ENCODE data around the gene IGSF3.
"Not testable (repeated sequence)": the region's sequence is repeated elsewhere in the genome, so short reads cannot be mapped to it uniquely, and the experiment has no call there.

The IGSF3 gene

DNA sequence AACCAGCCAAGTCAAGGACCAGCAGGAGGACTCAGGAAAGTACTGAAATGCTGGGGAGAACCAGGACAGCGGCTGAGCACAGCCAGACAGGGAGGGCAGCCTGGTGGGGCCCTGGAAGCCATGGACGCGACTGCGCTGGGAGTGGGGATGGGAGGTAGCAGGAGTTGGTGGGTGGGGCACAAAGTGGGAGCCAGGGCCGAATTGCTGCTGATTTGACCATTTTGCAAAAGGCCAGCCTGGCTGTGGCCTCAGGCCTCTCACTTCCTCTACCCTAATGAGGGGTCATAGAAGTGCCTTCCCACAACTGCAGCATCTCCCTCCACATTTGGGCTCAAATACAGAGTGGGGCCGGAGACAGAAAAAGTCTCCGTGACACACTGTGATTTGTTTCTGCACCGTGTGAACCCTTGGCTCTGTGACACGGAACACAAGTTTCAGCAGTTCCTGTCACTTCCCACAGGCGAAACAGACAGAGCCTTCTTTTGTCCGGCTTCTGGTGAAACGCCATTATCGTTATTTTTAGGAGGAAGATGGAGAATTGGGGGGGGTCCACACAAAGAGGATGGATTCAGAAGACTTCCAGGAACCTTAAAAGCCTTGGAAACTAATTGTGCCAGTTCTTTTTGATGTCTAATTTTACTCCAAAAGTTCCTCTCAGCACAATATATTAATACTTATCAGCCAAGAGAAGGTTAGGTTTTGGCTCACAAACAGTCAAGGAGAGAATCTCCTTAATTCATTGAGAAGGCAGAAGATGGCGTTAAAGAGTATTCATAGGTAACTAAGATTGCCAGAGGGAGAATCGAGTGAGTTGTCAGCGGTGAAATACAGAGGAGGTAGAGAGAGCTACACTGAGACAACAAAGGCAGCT is 21.5 kb downstream of the IGSF3 start:
- H3K9me3 ChIP-seq (replicated peaks; ENCODE audit: insufficient read depth, low read length); H2AFZ ChIP-seq (ENCODE audit: low read length); H3K4me1 ChIP-seq (ENCODE audit: low read length); H3K79me2 ChIP-seq (ENCODE audit: low read length); H4K20me1 ChIP-seq (ENCODE audit: insufficient read depth, low read length); H3K27ac ChIP-seq (ENCODE audit: low read length); H3K9me2 ChIP-seq (replicated peaks; ENCODE audit: insufficient read depth, low read length); H3F3A ChIP-seq (ENCODE audit: insufficient read depth, low read length); H3K4me3 ChIP-seq (ENCODE audit: low read length); H3K36me3 ChIP-seq (replicated peaks; ENCODE audit: insufficient read depth, low read length); H3K9ac ChIP-seq (ENCODE audit: low read length); DNase-seq; H3K27me3 ChIP-seq (replicated peaks; ENCODE audit: insufficient read depth, low read length); H3K4me2 ChIP-seq (ENCODE audit: low read depth, low read length): not testable (repeated sequence)

DNA sequence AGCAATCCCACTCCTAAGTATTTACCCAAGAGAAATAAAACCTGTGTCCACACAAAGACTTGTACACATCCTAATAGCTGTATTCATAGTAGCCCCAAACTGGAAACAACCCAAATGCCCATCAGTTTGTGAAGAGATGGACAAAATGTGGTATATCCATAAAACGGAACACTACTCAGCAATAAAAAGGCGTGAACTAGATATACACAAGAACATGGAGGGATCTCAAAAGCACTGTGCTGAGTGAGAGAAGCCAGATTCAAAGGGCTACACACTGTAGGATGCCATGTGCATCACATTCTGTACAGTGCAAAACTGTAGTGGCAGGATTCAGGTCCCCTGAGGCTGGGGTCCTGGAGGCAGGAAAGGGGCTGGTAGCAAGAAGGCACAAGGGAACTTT is 22.5 kb downstream of the IGSF3 start:
- H3K36me3 ChIP-seq (replicated peaks; ENCODE audit: insufficient read depth, low read length); H3K27ac ChIP-seq (ENCODE audit: low read length); H3K9me2 ChIP-seq (replicated peaks; ENCODE audit: insufficient read depth, low read length); H2AFZ ChIP-seq (ENCODE audit: low read length); DNase-seq; H3K79me2 ChIP-seq (ENCODE audit: low read length); H3K4me3 ChIP-seq (ENCODE audit: low read length); H3K9ac ChIP-seq (ENCODE audit: low read length); H3K9me3 ChIP-seq (replicated peaks; ENCODE audit: insufficient read depth, low read length); H3K4me1 ChIP-seq (ENCODE audit: low read length); H3F3A ChIP-seq (ENCODE audit: insufficient read depth, low read length); H3K4me2 ChIP-seq (ENCODE audit: low read depth, low read length); H3K27me3 ChIP-seq (replicated peaks; ENCODE audit: insufficient read depth, low read length); H4K20me1 ChIP-seq (ENCODE audit: insufficient read depth, low read length): not testable (repeated sequence)

DNA sequence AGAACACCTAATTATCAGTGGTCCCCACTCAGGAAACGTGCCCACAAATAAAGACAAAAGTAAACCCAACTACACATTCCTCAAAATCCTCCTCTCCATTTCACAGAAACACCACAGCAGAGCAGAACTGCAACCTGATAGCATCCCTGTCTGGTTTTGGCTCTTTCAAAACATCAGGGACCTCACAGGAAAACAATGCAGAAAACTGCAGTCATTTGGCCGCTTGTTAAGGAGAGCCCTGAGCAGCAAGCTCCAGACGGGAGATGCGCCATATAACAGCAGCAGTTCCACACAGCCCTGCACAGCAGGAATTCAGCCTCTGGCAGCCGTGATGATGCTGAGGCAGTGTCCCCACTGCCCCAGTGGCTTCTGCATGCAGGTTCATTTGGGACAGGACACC is 23.4 kb downstream of the IGSF3 start:
- H3K36me3 ChIP-seq (replicated peaks; ENCODE audit: insufficient read depth, low read length); H3F3A ChIP-seq (ENCODE audit: insufficient read depth, low read length); H3K4me2 ChIP-seq (ENCODE audit: low read depth, low read length); H3K4me1 ChIP-seq (ENCODE audit: low read length); H3K9me3 ChIP-seq (replicated peaks; ENCODE audit: insufficient read depth, low read length); H3K4me3 ChIP-seq (ENCODE audit: low read length); H4K20me1 ChIP-seq (ENCODE audit: insufficient read depth, low read length); H3K9ac ChIP-seq (ENCODE audit: low read length); H2AFZ ChIP-seq (ENCODE audit: low read length); H3K27me3 ChIP-seq (replicated peaks; ENCODE audit: insufficient read depth, low read length); DNase-seq; H3K9me2 ChIP-seq (replicated peaks; ENCODE audit: insufficient read depth, low read length); H3K79me2 ChIP-seq (ENCODE audit: low read length); H3K27ac ChIP-seq (ENCODE audit: low read length): not testable (repeated sequence)

DNA sequence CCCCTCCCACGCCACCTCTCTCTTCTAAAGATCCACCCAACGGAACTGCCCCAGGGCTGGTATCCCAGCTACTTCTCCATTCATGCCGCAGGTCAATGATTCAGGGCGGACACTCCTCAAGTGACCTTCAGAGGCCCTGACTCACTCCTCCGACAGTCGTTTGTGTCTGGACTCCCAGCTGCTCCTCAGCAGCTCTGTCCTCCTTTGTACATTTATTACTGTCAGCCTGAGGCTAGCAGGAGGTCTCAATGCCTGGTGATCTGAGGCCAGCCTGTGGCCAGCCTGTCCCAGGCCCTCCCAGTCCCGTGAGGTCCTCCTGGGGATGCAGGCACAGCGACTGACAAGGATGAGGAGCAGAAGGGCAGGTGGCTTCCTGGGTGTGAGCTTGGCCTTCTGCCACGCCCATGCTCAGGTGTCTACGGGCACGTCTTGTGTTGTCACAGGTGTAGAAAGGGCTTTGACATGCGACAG is 24.2 kb downstream of the IGSF3 start:
- H3K36me3 ChIP-seq (replicated peaks; ENCODE audit: insufficient read depth, low read length); DNase-seq; H3K4me2 ChIP-seq (ENCODE audit: low read depth, low read length); H3K4me1 ChIP-seq (ENCODE audit: low read length); H3F3A ChIP-seq (ENCODE audit: insufficient read depth, low read length); H3K79me2 ChIP-seq (ENCODE audit: low read length); H4K20me1 ChIP-seq (ENCODE audit: insufficient read depth, low read length); H3K9me2 ChIP-seq (replicated peaks; ENCODE audit: insufficient read depth, low read length); H3K9me3 ChIP-seq (replicated peaks; ENCODE audit: insufficient read depth, low read length); H3K9ac ChIP-seq (ENCODE audit: low read length); H2AFZ ChIP-seq (ENCODE audit: low read length); H3K27me3 ChIP-seq (replicated peaks; ENCODE audit: insufficient read depth, low read length); H3K4me3 ChIP-seq (ENCODE audit: low read length); H3K27ac ChIP-seq (ENCODE audit: low read length): not testable (repeated sequence)

DNA sequence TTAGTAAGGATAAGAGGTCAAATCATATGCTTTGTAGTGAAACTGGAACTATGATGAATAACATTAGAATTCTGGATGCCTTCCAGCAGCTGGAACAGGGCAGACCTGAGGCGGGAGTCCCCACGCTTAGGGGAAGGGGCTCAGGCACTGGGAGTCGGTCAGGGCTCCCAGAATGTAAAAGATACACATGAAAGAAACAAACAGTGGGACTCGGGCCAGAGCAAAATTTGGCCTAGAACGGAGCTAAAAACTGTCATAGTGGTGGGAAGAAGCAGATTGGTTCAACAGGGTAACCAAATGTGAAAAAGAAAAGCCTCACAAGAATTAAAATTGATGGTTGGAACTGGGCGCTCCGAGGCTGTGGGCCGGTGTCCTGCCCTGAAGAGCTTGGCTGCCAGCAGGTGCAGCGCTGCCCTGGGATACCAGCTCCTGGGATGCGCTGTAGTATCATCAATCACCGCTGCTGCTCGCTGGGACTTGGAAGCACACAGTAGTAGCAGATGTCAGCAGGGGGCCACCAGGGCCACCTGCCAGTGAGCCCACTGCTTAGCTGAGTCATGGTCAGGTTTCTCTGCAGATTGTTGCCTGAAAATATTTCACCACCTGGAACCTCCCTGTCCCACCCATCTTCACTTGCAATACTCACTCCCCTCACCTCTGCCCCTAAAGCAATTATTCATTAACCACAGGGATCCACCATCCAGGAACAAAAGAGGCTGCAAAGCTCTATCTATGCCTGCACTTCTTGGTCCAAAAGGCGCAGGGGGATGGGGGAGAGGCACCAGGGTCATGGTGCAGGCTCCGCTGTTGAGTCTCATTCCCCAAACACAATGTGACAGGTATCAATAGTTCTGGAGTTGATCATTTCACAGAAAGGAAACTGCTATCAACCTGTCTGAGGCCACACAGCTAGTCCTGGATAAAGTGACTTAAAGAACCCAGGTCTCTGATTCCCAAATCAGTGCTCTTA is 24.9 kb downstream of the IGSF3 start:
- not testable (repeated sequence) for H3K27me3 ChIP-seq (replicated peaks; ENCODE audit: insufficient read depth, low read length); H3K27ac ChIP-seq (ENCODE audit: low read length); H3K9ac ChIP-seq (ENCODE audit: low read length); H4K20me1 ChIP-seq (ENCODE audit: insufficient read depth, low read length); H3F3A ChIP-seq (ENCODE audit: insufficient read depth, low read length); DNase-seq; H3K4me2 ChIP-seq (ENCODE audit: low read depth, low read length); H3K79me2 ChIP-seq (ENCODE audit: low read length); H3K9me3 ChIP-seq (replicated peaks; ENCODE audit: insufficient read depth, low read length); H3K4me1 ChIP-seq (ENCODE audit: low read length); H3K36me3 ChIP-seq (replicated peaks; ENCODE audit: insufficient read depth, low read length); H3K9me2 ChIP-seq (replicated peaks; ENCODE audit: insufficient read depth, low read length); H3K4me3 ChIP-seq (ENCODE audit: low read length); H2AFZ ChIP-seq (ENCODE audit: low read length)

DNA sequence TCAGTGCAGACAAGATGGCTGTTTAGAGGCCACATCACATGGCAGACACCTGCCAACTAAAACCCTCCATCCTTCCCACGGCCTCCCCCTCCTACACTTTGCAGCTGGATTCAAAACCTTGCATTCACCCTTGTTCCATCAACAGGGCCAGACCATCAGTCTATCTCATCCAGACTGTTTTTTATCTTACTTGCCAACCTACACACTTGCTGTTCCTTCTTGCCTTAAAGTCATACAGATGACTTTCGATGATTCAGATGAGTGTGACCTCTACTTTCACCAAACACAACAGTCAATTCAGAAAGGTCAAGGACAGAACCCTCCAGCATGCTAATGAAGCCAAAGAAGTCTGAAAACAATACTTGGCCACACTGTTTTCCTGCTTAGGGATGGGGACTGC is 29.9 kb downstream of the IGSF3 start:
- H3K4me3 ChIP-seq (ENCODE audit: low read length); H3K79me2 ChIP-seq (ENCODE audit: low read length): not testable (repeated sequence)

DNA sequence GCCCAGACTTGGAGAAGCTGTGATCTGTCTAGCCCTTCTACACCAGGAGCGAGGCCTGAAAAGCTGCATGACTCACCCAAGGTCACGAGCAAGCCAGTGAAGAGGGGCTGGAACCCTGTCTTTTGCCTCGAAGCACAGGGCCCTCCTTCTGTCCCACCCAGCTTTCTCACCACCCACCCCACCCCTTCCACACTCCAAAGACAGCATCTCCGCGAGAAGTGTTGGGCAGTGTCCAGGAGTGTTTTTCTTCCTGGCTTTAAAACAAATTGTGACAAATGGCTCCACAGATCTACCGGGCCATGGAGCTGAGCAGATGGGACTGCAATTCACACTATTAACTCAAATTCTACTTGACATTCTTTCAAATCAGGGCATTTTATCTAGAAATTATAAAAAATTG is 30.9 kb downstream of the IGSF3 start:
- H3K4me2 ChIP-seq (ENCODE audit: low read depth, low read length); H3K9me2 ChIP-seq (replicated peaks; ENCODE audit: insufficient read depth, low read length); H3K4me3 ChIP-seq (ENCODE audit: low read length); H4K20me1 ChIP-seq (ENCODE audit: insufficient read depth, low read length); DNase-seq; H3F3A ChIP-seq (ENCODE audit: insufficient read depth, low read length); H3K4me1 ChIP-seq (ENCODE audit: low read length); H2AFZ ChIP-seq (ENCODE audit: low read length); H3K27me3 ChIP-seq (replicated peaks; ENCODE audit: insufficient read depth, low read length); H3K9ac ChIP-seq (ENCODE audit: low read length); H3K9me3 ChIP-seq (replicated peaks; ENCODE audit: insufficient read depth, low read length); H3K36me3 ChIP-seq (replicated peaks; ENCODE audit: insufficient read depth, low read length); H3K27ac ChIP-seq (ENCODE audit: low read length); H3K79me2 ChIP-seq (ENCODE audit: low read length): not testable (repeated sequence)

More for the DNA sequence above, 29.9 kb downstream of the IGSF3 start:
- not testable (repeated sequence) for DNase-seq; H3K9me2 ChIP-seq (replicated peaks; ENCODE audit: insufficient read depth, low read length); H3K4me2 ChIP-seq (ENCODE audit: low read depth, low read length); H4K20me1 ChIP-seq (ENCODE audit: insufficient read depth, low read length); H3K9ac ChIP-seq (ENCODE audit: low read length); H2AFZ ChIP-seq (ENCODE audit: low read length); H3K27me3 ChIP-seq (replicated peaks; ENCODE audit: insufficient read depth, low read length); H3K36me3 ChIP-seq (replicated peaks; ENCODE audit: insufficient read depth, low read length); H3K9me3 ChIP-seq (replicated peaks; ENCODE audit: insufficient read depth, low read length); H3F3A ChIP-seq (ENCODE audit: insufficient read depth, low read length); H3K27ac ChIP-seq (ENCODE audit: low read length); H3K4me1 ChIP-seq (ENCODE audit: low read length)

All from MM.1S (cell line).